A673 (cell line): Measurements from ENCODE around the gene DOCK1.

Experiments used
- CTCF ChIP-seq: fragments of 300-800, 200-600 bp; sonication (generic); conservative IDR thresholded peaks from 2 replicates; pipeline ENCODE4 v1.5.1; 2017; ENCODE audit warnings: low read depth, mild to moderate bottlenecking, antibody characterized with exemption, low read length, moderate library complexity, mixed read lengths
- EZH2 ChIP-seq: fragments of 200-600 bp; sonication (generic); IDR thresholded peaks from 2 replicates; pipeline ENCODE4 v1.6.1; 2017; ENCODE audit warnings: borderline replicate concordance, low read depth, mild to moderate bottlenecking, mixed read lengths, antibody characterized with exemption, low read length; ENCODE audit not compliant: poor library complexity, severe bottlenecking

GRCh38 chr10:127195041-127195506 lies 289.8 kb downstream of the DOCK1 start:
- TF ChIP-seq CTCF = no peak
- peak; percentile 56 for TF ChIP-seq EZH2
